ENCODE measurements around the gene FAM222A. TPM values are rescaled to one million over a fixed set of nuclear protein-coding genes. Genes with fewer than 3 reads are reported as not detected.

Gene FAM222A
- total and polyA plus RNA-seq, 2 of the 8 experiments (the other 6 are each of a cell fraction or from before 2014, with no cell fraction given) = 0.94 to 1.1 TPM

DNA sequence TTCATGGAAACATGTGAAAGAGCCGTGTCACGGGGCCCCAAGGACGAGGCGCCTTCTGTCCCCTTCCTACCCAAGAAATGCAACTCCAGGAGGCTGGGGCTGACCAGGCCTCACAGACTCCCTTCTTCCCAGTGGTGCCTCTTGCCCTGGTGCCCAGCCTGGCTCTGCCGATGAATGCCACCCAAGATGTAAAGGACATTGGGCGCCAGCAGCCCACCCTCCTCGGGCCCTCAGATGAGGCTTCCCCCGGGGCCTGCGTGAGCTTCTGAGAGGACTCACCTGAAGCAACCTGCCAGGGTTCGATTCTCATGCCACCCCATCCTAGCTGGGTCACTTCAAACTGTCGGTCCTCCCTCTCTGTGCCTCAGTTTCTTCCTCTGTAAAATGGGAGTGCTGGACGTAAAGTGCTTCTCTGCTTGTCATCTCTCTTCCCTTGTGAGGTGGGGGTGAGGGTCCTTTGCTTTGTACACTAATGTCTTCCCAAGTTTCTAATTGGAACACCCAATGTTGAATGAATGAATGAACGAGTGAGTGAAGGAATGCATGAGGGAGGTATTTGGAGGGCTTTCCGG lies 10.8 kb downstream of the FAM222A start (continued):
- TF ChIP-seq GTF2F1 (IDR thresholded peaks at IDR 0.05; ENCODE audit: borderline replicate concordance, low read depth, low read length) = no peak
